Measurements from ENCODE around the gene KRTAP5-3. TPM values are rescaled to one million over a fixed set of nuclear protein-coding genes. Genes with fewer than 3 reads are reported as not detected.

Gene KRTAP5-3
- total and polyA plus RNA-seq, 2 donors (not counting 3 experiments of a cell fraction or from before 2014, with no cell fraction given), result not detected

GRCh38 chr11:1625541-1625940, 17.3 kb upstream of the KRTAP5-3 start:
- Histone ChIP-seq H2AFZ (ENCODE audit: low read depth, low read length) (no peak overlapping the region), H3K9ac (replicated peaks; ENCODE audit: extremely low read depth, insufficient read depth, low read length) (no peak overlapping the region), H3K36me3 (ENCODE audit: control insufficient read depth in 2 of 2, extremely low read depth in 1 of 2, insufficient read depth in 2 of 2, low read length in 2 of 2) (no peaks in the 10 kb centered on the region), H3K27ac (ENCODE audit: insufficient read depth, low read depth, low read length) (no peak overlapping the region), H3K9me1 (replicated peaks; ENCODE audit: control insufficient read depth, extremely low read depth, insufficient read depth, low read length) (no peaks in the 10 kb centered on the region), H3K9me3 (replicated peaks; ENCODE audit: control insufficient read depth, insufficient read depth, low read length) (no peaks in the 10 kb centered on the region), H3K79me2 (ENCODE audit: control insufficient read depth, insufficient read depth, low read length) (no peaks in the 10 kb centered on the region), H3K4me3 (replicated peaks in 1 of 3; ENCODE audit: insufficient read depth in 1 of 3, low read depth in 1 of 3, low read length in 3 of 3) (no peak overlapping the region), H3K27me3 (ENCODE audit: control insufficient read depth in 2 of 2, insufficient read depth in 2 of 2, low read length in 2 of 2) (peaks cover 0 to 3% of the 10 kb centered on the region in 2 experiments), H4K20me1 (replicated peaks; ENCODE audit: control insufficient read depth, extremely low read depth, insufficient read depth, low read length) (no peaks in the 10 kb centered on the region), H3K4me1 (ENCODE audit: control insufficient read depth, extremely low read depth, insufficient read depth, low read length) (no peaks in the 10 kb centered on the region), H3K4me2 (ENCODE audit: insufficient read depth, low read length) (no peak overlapping the region)
- intact Hi-C loops (cut with micrococcal nuclease), result no loop called here
- FAIRE-seq (no peak), DNase-seq (ENCODE audit: low read depth, low spot score) (no peak)
- ChIA-PET CTCF (interaction anchor here (0.9 to 2.1 kb wide), 4 partner anchors 12 to 79 kb away, joined by 3 to 22 read pairs (median 4); no protein-coding TSS in a partner anchor), POLR2A (no interaction called here)
- TF ChIP-seq POLR2AphosphoS5 (IDR thresholded peaks at IDR 0.05; ENCODE audit: insufficient read depth, low read depth, low read length) (no peak), CTCF (IDR thresholded peaks at IDR 0.05; ENCODE audit: extremely low read depth in 1 of 2, insufficient read depth in 1 of 2, low read depth in 1 of 2, low read length in 2 of 2) (no peak), MYC (IDR thresholded peaks at IDR 0.05; ENCODE audit: low read depth, low read length) (no peak), FOS (IDR thresholded peaks at IDR 0.05; ENCODE audit: borderline replicate concordance, insufficient read depth, low read length) (no peak)
- dilution Hi-C loops (cut with MboI; ENCODE audit: extremely low pct_ligation_motif_present, low sequenced_read_pairs), result no loop called here
- BruUV-seq (replicated peaks), result no TSS peak

- CTCF ChIA-PET, result interaction anchor here (1.5 to 1.8 kb wide), 3 partner anchors 28 to 78 kb away, joined by 4 to 5 read pairs (median 5); no protein-coding TSS in a partner anchor
- Histone ChIP-seq H3K36me3 (ENCODE audit: control insufficient read depth in 2 of 2, extremely low read depth in 1 of 2, insufficient read depth in 2 of 2, low read length in 2 of 2) (no peaks in the 10 kb centered on the region), H3K4me2 (ENCODE audit: insufficient read depth, low read length) (no peak overlapping the region), H3K27me3 (ENCODE audit: control insufficient read depth in 2 of 2, insufficient read depth in 2 of 2, low read length in 2 of 2) (peaks cover 0 to 3% of the 10 kb centered on the region in 2 experiments), H3K9me3 (replicated peaks; ENCODE audit: control insufficient read depth, insufficient read depth, low read length) (no peaks in the 10 kb centered on the region), H3K79me2 (ENCODE audit: control insufficient read depth, insufficient read depth, low read length) (no peaks in the 10 kb centered on the region), H3K4me3 (replicated peaks in 1 of 3; ENCODE audit: insufficient read depth in 1 of 3, low read depth in 1 of 3, low read length in 3 of 3) (no peak overlapping the region), H2AFZ (ENCODE audit: low read depth, low read length) (no peak overlapping the region), H3K27ac (ENCODE audit: insufficient read depth, low read depth, low read length) (no peak overlapping the region), H4K20me1 (replicated peaks; ENCODE audit: control insufficient read depth, extremely low read depth, insufficient read depth, low read length) (no peaks in the 10 kb centered on the region), H3K9me1 (replicated peaks; ENCODE audit: control insufficient read depth, extremely low read depth, insufficient read depth, low read length) (no peaks in the 10 kb centered on the region), H3K4me1 (ENCODE audit: control insufficient read depth, extremely low read depth, insufficient read depth, low read length) (no peaks in the 10 kb centered on the region), H3K9ac (replicated peaks; ENCODE audit: extremely low read depth, insufficient read depth, low read length) (no peak overlapping the region)
- intact Hi-C loops (cut with micrococcal nuclease) (no loop called here), dilution Hi-C loops (cut with MboI; ENCODE audit: extremely low pct_ligation_motif_present, low sequenced_read_pairs) (no loop called here)
- POLR2A ChIA-PET, result no interaction called here
- no peak for DNase-seq (ENCODE audit: low read depth, low spot score)
- FAIRE-seq, result no peak
- TF ChIP-seq JUN (IDR thresholded peaks at IDR 0.05; ENCODE audit: borderline replicate concordance, insufficient read depth, insufficient read length, low read depth) (no peak), MYC (IDR thresholded peaks at IDR 0.05; ENCODE audit: low read depth, low read length) (no peak), POLR2A (IDR thresholded peaks at IDR 0.05; ENCODE audit: low read depth, low read length) (no peak), MAX (IDR thresholded peaks at IDR 0.05; ENCODE audit: insufficient read depth, insufficient read length) (no peak), FOS (IDR thresholded peaks at IDR 0.05; ENCODE audit: borderline replicate concordance, insufficient read depth, low read length) (no peak), GATA2 (IDR thresholded peaks at IDR 0.05; ENCODE audit: insufficient read depth, insufficient read length, low read depth, low read length) (no peak), CTCF (IDR thresholded peaks at IDR 0.05; ENCODE audit: extremely low read depth in 1 of 2, insufficient read depth in 1 of 2, low read depth in 1 of 2, low read length in 2 of 2) (no peak), POLR2AphosphoS5 (IDR thresholded peaks at IDR 0.05; ENCODE audit: insufficient read depth, low read depth, low read length) (no peak), EZH2 (IDR thresholded peaks at IDR 0.05; ENCODE audit: borderline replicate concordance, low read depth, low read length, severe bottlenecking) (no peak)
- no TSS peak for BruUV-seq (replicated peaks)
Measured at GRCh38 chr11:1624621-1625020, 16.4 kb upstream of the KRTAP5-3 start.
